G401.6 (cell line): ENCODE measurements around the gene ACRV1.
A peak's percentile ranks its signal among the peaks of the same experiment; 100 is the strongest.

Experiments
- FAIRE-seq: peaks from 2 replicates; lab custom pipeline; 2012; peaks lifted over from hg19 to GRCh38; lab: Jason Lieb, UNC

ACRV1 gene

DNA sequence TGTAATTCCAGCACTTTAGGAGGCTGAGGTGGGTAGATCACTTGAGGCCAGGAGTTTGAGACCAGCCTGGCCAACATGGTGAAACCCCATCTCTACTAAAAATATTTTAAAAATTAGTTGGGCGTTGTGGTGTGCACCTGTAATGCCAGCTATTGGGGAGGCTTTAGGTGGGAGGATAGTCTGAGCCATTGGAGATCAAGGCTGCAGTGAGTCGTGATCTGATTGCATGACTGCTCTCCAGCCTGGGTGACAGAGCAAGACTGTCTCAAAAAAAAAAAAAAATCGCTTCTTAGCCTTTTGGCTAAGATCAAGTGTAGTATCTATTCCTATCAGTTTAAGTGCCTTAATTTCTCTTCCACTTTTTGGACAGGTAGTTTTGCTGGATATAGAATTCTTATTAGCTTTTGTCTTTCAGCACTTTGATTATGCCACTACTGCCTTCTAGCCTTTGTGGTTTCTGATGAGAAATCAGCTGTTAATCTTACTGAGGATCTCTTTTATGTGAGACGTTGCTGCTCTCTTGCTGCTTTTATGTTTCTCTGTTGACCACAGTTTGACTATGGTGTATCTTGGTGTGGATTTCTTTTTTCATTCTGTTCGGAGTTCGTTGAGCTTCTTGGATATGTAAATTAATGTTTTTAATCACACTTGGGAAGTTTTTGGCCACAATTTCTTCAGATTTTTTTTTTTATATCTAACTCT is 31.0 kb downstream of the ACRV1 start:
- FAIRE-seq = no peak

GRCh38 chr11:125645871-125646270 is 34.8 kb downstream of the ACRV1 start:
- FAIRE-seq = no peak

DNA sequence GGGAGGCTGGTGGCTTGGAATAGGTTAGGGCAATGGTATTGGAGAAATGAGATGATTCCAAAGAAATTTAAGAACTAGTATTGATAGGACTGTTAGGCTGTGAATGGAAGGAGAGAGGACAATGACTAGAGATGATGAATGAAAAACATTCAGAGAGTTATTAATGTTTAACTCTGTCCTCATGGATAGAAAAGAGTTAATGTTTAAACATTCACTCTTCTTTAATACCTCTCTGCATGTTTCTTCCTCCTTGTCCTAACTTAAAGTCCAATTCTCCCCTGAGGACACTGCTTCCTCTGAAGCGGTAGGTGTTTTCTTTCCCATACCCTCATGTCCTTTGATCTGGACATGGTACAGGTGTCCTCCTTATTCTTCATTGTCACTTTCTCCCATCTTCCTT is 42.3 kb downstream of the ACRV1 start:
- FAIRE-seq = no peak

GRCh38 chr11:125637840-125638239 is 42.8 kb downstream of the ACRV1 start:
- FAIRE-seq = no peak

DNA sequence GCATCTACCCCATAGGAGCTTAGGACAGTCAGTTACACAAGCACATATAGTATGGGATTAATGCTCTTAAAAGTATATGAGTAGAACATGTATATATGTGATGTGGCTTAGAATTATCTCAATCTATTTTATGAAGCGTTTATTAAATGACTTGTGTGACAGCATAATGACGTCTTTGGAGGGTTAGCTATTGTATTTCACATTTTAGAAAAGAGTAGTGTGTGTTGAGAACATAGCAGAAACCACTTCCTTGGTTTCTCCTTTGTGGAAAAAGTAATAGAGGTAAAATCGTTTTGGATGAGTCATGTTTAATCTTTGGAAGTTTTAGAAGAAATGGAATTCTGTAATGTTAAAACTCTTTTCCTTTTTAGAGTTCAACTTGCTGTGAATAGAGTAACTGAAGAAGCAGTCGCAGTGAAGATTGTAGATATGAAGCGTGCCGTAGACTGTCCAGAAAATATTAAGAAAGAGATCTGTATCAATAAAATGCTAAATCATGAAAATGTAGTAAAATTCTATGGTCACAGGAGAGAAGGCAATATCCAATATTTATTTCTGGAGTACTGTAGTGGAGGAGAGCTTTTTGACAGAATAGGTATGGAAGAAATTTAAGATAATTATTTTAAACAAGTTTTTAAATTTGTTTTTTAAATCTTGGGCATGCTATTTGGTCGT is 53.3 kb downstream of the ACRV1 start:
- no peak for FAIRE-seq

DNA sequence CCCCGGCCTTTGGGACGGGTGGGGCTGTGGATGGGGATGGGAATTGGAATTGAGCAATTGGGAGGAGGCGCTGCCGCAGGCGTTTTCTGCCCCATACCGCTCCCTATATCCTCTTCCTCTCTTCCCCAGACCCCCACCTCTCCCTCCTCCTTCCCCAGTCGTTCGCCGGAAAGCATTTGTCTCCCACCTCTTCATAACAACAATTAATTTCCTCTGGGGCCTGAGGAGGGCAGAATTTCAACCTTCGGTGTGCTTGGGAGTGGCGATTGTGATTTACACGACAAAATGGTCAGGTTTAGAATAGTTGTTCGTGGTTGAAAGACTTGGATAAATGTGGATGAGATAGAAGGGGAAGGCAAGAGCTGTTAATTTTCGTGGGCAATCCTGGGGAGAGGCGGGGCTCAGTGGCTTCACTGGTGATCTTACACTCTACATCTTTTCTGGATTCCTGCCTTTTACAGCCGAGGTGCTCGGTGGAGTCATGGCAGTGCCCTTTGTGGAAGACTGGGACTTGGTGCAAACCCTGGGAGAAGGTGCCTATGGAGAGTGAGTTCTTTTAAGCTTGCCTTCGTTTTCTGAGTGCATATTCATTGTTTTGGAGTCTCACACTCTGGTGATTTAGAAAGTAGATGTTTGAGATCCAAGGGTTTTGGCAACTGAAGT is 54.2 kb downstream of the ACRV1 start:
- FAIRE-seq = peak; percentile 95

GRCh38 chr11:125625630-125626287 is 54.9 kb downstream of the ACRV1 start:
- no peak for FAIRE-seq

DNA sequence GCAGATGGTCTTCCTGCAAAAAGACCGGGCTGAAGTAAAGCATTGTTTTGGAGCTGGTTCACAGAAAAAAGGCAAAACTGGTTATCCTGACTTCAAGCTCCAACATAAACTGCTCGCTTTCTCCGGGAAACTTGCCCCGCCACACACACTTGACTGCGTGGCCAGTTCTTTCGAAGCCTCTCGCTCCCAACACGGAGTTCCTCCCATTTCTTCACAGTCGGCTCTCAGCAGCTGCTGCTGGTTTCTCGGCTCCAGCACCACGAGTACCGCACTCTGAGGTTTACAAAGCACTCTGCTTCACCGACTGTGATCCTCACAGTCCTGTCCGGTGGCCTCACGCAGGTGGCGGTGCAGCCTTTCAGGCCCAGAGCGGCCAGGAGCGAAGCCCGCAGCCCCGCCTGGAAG is 55.4 kb downstream of the ACRV1 start:
- FAIRE-seq = no peak

GRCh38 chr11:125624756-125625213 is 55.9 kb downstream of the ACRV1 start, which contains the start of gene CHEK1:
TSS of gene CHEK1 (plus strand) at chr11:125625163. CDS start at chr11:125626769, 1,606 bp downstream.
- no peak for FAIRE-seq

GRCh38 chr11:125623064-125623463 is 57.6 kb downstream of the ACRV1 start:
- no peak for FAIRE-seq

DNA sequence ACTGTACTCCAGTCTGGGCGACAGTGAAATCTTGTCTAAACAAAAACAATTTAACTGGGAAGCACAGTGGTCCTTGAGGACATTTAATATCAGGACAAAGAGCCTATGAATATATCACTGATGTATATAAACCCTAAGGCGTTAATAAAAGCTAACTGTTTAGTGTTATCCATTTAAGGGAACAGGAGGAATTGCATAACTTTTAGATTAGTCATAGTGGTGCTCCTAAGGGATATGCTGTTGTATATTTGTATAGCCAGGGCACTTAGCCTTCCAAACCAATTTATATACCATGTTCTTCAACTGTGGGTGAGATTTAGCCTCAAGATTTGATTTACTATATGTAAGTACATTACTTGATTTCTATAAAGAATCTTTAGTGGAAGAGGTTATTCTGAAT is 58.7 kb downstream of the ACRV1 start:
- no peak for FAIRE-seq
